Fibroblast of lung (primary cell): Measurements from ENCODE around the gene NTRK2. TPM values are rescaled to one million over a fixed set of nuclear protein-coding genes. Genes with fewer than 3 reads are reported as not detected.

ENCODE experiments used
- DNase-seq, 2 donors: peaks; one replicate each; pipeline versions ENCODE4 v3.0.0 to v3.0.0-alpha.2; 2010; ENCODE audit warnings: low read depth in 2 of 2
- H2AFZ ChIP-seq: 2 replicates; pipeline ENCODE4 v1.5.1; 2012; ENCODE audit warnings: low read length, control low read depth, inconsistent platforms
- H3K27ac ChIP-seq: 2 replicates; pipeline ENCODE4 v1.5.1; 2011; ENCODE audit warnings: low read length, control low read depth; ENCODE audit not compliant: insufficient read depth
- H3K27me3 ChIP-seq: 2 replicates; pipeline ENCODE4 v1.5.1; 2011; ENCODE audit warnings: mild to moderate bottlenecking, low read length; ENCODE audit not compliant: control insufficient read depth, insufficient read depth
- H3K36me3 ChIP-seq: 2 replicates; pipeline ENCODE4 v1.5.1; 2011; ENCODE audit warnings: low read length; ENCODE audit not compliant: control insufficient read depth, insufficient read depth
- H3K4me1 ChIP-seq: 2 replicates; pipeline ENCODE4 v1.5.1; 2011; ENCODE audit warnings: low read length; ENCODE audit not compliant: control insufficient read depth, insufficient read depth; ENCODE audit errors: extremely low read depth
- H3K4me2 ChIP-seq: 2 replicates; pipeline ENCODE4 v1.5.1; 2011; ENCODE audit warnings: low read length, control low read depth; ENCODE audit not compliant: insufficient read depth; ENCODE audit errors: extremely low read depth
- H3K4me3 ChIP-seq, 4 experiments: fragments of 200-600 bp in 1 of 4; sonication (generic) in 1 of 4; replicated peaks in 1 of 4; 2 replicates each; pipeline ENCODE4 v1.5.1; 2011 to 2016; ENCODE audit warnings: low read length in 4 of 4, low read depth in 3 of 4, mild to moderate bottlenecking in 3 of 4, control low read depth in 2 of 4, inconsistent platforms in 1 of 4, mixed read lengths in 1 of 4; ENCODE audit not compliant: insufficient read depth in 1 of 4; ENCODE audit errors: control extremely low read depth in 1 of 4
- H3K79me2 ChIP-seq: 2 replicates; pipeline ENCODE4 v1.5.1; 2012; ENCODE audit warnings: mild to moderate bottlenecking, low read length, inconsistent platforms; ENCODE audit not compliant: control insufficient read depth, insufficient read depth
- H3K9ac ChIP-seq: 2 replicates; pipeline ENCODE4 v1.5.1; 2011; ENCODE audit warnings: mild to moderate bottlenecking, low read length, control low read depth; ENCODE audit not compliant: insufficient read depth
- H3K9me3 ChIP-seq: 2 replicates; pipeline ENCODE4 v1.5.1; 2012; ENCODE audit warnings: low read depth, low read length; ENCODE audit not compliant: control insufficient read depth, insufficient read depth
- H4K20me1 ChIP-seq: 2 replicates; pipeline ENCODE4 v1.5.1; 2011; ENCODE audit warnings: low read length; ENCODE audit not compliant: control insufficient read depth, insufficient read depth; ENCODE audit errors: extremely low read depth
- EZH2 ChIP-seq: IDR thresholded peaks from 2 replicates; pipeline ENCODE4 v1.5.1; 2012; ENCODE audit warnings: low read length, control low read depth, mild to moderate bottlenecking; ENCODE audit errors: missing control alignments
- polyA plus RNA-seq, 2 donors: library from polyadenylated mRNA; depleted of rRNA in 1 of 2; stranded (reverse) in 1 of 2; unstranded in 1 of 2; fragments of >200 nt; gene quantifications; 2 replicates each; pipeline ENCODE4 v1.2.1, GENCODE V29; 2011 to 2012; ENCODE audit warnings: missing spikeins in 1 of 2
- total RNA-seq: library from RNA; depleted of rRNA; stranded (reverse); fragments of >200 nt; gene quantifications from 2 replicates; pipeline ENCODE4 v1.2.1, GENCODE V29; 2014
- TF ChIP-seq, protein P1 (sequence below), 2 donors: IDR thresholded peaks in 1 of 2; conservative IDR thresholded peaks in 1 of 2; 1 replicate in 1 of 2; 2 replicates in 1 of 2; pipeline ENCODE4 v1.5.1; 2011 to 2012; ENCODE audit warnings: low read length in 2 of 2, control low read depth in 1 of 2, inconsistent platforms in 1 of 2, low read depth in 1 of 2, mild to moderate bottlenecking in 1 of 2

NTRK2 gene
- total and polyA plus RNA-seq, 2 donors (not counting 1 experiment from before 2014, with no cell fraction given): 0.66 to 1.1 TPM

DNA sequence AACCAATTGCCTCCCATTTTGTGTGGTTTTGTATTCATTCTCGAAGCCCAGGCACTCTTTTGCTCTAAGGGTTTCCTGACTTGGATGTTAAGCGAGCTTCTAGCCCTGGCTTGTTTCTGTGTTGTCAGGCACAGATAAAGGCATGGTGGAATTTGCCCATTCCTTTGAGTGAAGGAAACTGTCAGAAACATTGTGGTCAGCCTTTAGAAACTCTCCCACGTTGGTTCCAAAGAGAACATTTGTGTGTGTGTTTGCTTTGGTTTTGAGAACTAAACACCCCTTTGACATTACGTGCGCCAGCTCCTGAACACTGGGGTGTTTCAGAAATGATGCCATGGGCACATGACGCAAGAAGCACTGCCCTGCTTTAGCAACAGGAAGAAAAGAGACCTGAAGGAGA, 320.9 kb downstream of the NTRK2 start:
- Histone ChIP-seq H4K20me1 (no peaks in the 10 kb centered on the region), H3K4me3 (no peak overlapping the region), H3K9ac (no peak overlapping the region), H3K27me3 (no peaks in the 10 kb centered on the region), H3K27ac (no peak overlapping the region), H3K4me2 (no peak overlapping the region), H3K4me1 (no peaks in the 10 kb centered on the region), H3K79me2 (no peaks in the 10 kb centered on the region), H2AFZ (no peak overlapping the region), H3K36me3 (no peaks in the 10 kb centered on the region), H3K9me3 (no peaks in the 10 kb centered on the region)
- TF ChIP-seq EZH2: no peak
- TF ChIP-seq, protein P1, sequence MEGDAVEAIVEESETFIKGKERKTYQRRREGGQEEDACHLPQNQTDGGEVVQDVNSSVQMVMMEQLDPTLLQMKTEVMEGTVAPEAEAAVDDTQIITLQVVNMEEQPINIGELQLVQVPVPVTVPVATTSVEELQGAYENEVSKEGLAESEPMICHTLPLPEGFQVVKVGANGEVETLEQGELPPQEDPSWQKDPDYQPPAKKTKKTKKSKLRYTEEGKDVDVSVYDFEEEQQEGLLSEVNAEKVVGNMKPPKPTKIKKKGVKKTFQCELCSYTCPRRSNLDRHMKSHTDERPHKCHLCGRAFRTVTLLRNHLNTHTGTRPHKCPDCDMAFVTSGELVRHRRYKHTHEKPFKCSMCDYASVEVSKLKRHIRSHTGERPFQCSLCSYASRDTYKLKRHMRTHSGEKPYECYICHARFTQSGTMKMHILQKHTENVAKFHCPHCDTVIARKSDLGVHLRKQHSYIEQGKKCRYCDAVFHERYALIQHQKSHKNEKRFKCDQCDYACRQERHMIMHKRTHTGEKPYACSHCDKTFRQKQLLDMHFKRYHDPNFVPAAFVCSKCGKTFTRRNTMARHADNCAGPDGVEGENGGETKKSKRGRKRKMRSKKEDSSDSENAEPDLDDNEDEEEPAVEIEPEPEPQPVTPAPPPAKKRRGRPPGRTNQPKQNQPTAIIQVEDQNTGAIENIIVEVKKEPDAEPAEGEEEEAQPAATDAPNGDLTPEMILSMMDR (conservative IDR thresholded peaks at IDR 0.05 in 1 of 2, IDR thresholded peaks at IDR 0.05 in 1 of 2; ENCODE audit: low read depth in 1 of 2, low read length in 2 of 2): no peak
- peak in 1 of 2 donors; percentile 46 for DNase-seq

DNA sequence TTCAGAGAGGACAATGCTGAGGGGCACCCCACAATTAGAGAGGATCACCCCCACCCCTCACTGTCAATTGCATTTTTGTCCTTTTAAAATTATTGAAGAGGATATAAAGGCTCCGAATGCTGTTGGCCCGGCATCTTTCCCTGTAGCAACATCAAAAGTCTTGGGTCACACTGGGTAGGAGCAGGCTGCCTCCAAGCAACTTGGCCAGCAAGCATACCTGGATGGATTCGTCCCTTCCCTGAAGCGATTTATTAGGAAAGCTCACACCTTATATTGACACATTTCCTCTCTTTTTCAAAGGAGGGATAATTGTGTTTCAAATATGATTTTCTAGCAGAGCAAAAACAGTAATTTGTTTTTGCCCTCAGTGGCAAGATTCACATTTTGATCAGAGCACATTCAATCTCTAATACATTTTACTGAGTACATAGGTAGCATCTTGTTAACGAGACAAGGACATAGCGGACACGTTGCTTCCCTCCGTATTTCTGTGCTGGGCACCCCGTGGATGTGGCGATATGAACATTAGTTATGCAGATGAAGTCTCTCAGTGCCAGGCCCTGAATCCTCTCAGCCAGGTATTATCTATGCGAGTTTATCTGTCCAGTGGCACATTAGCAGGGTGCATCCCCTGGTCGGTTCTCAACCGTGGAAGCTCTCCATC, 321.5 kb downstream of the NTRK2 start:
- Histone ChIP-seq H4K20me1 (no peaks in the 10 kb centered on the region), H3K79me2 (no peaks in the 10 kb centered on the region), H3K4me1 (no peaks in the 10 kb centered on the region), H2AFZ (no peak overlapping the region), H3K9ac (no peak overlapping the region), H3K9me3 (no peaks in the 10 kb centered on the region), H3K4me3 (no peak overlapping the region), H3K4me2 (no peak overlapping the region), H3K27me3 (no peaks in the 10 kb centered on the region), H3K36me3 (no peaks in the 10 kb centered on the region), H3K27ac (no peak overlapping the region)
- no peak for TF ChIP-seq EZH2
- TF ChIP-seq, protein P1 (conservative IDR thresholded peaks at IDR 0.05 in 1 of 2, IDR thresholded peaks at IDR 0.05 in 1 of 2; ENCODE audit: low read depth in 1 of 2, low read length in 2 of 2): no peak
- no peak for DNase-seq

DNA sequence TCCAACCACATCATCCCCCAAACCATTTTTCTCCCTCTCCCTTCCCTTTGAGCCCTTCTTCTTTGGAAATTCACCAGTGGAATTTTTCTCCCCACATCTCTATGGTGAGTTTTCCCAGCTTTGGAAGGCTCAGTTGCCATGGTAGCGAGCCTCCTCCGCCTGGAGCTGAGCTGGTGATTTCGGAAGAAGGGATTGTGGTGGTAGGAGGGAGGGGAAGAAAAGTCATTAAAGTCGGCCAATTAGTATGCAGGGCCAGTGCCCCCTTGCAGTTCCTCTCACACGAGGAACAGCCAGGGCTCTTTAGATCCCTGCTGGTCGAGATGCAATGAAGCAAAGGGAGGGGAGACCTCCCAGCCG, 322.0 kb downstream of the NTRK2 start:
- no peak overlapping the region for H2AFZ ChIP-seq
- H3K4me2 ChIP-seq: no peak overlapping the region
- H3K36me3 ChIP-seq: no peaks in the 10 kb centered on the region
- no peak overlapping the region for H3K9ac ChIP-seq
- H3K79me2 ChIP-seq: no peaks in the 10 kb centered on the region
- TF ChIP-seq, protein P1 (conservative IDR thresholded peaks at IDR 0.05 in 1 of 2, IDR thresholded peaks at IDR 0.05 in 1 of 2; ENCODE audit: low read depth in 1 of 2, low read length in 2 of 2): no peak
- no peak for TF ChIP-seq EZH2
- no peaks in the 10 kb centered on the region for H3K27me3 ChIP-seq
- no peak overlapping the region for H3K27ac ChIP-seq
- DNase-seq: no peak
- no peaks in the 10 kb centered on the region for H3K4me1 ChIP-seq
- no peak overlapping the region for H3K4me3 ChIP-seq
- H3K9me3 ChIP-seq: no peaks in the 10 kb centered on the region
- H4K20me1 ChIP-seq: no peaks in the 10 kb centered on the region
